HG03025 (cell line): ENCODE data around the gene TMEM52B.
"Not testable (repeated sequence)": the region's sequence is repeated elsewhere in the genome, so short reads cannot be mapped to it uniquely, and the experiment has no call there.

Experiments
- ATAC-seq: cut with Tn5 transposase; IDR thresholded peaks from one replicate; pipeline ENCODE4 v1.9.1; 2021; ENCODE audit warnings: mild to moderate bottlenecking, moderate library complexity; ENCODE audit not compliant: unreplicated experiment, low FRiP score

Gene TMEM52B

GRCh38 chr12:10211101-10211939 is 32.5 kb downstream of the TMEM52B start:
- ATAC-seq, result no peak

- ATAC-seq, result peak; percentile 57
Observed at GRCh38 chr12:10211940-10212738, 33.3 kb downstream of the TMEM52B start.

GRCh38 chr12:10212739-10213131 is 33.9 kb downstream of the TMEM52B start, which contains the start of gene GABARAPL1:
Gene GABARAPL1, plus strand, starts transcription at chr12:10212877. Its CDS starts 253 bp downstream, at chr12:10213130.
- ATAC-seq, result peak; percentile 63

- ATAC-seq, result no peak
Observed at GRCh38 chr12:10213168-10214135, 34.6 kb downstream of the TMEM52B start.

GRCh38 chr12:10214136-10214894 is 35.5 kb downstream of the TMEM52B start:
- no peak for ATAC-seq

GRCh38 chr12:10214895-10215267 is 36.0 kb downstream of the TMEM52B start:
- ATAC-seq, result no peak

- no peak for ATAC-seq
Observed at GRCh38 chr12:10215436-10215835, 36.6 kb downstream of the TMEM52B start.

- ATAC-seq, result not testable (repeated sequence)
Observed at GRCh38 chr12:10215946-10216345, 37.1 kb downstream of the TMEM52B start.

- no peak for ATAC-seq
Observed at GRCh38 chr12:10218021-10218420, 39.2 kb downstream of the TMEM52B start.

GRCh38 chr12:10220398-10221077 is 41.7 kb downstream of the TMEM52B start:
- ATAC-seq, result no peak

GRCh38 chr12:10221846-10222245 is 43.0 kb downstream of the TMEM52B start:
- no peak for ATAC-seq

- ATAC-seq, result no peak
Observed at GRCh38 chr12:10223208-10223607, 44.4 kb downstream of the TMEM52B start.

GRCh38 chr12:10225426-10225825 is 46.6 kb downstream of the TMEM52B start:
- not testable (repeated sequence) for ATAC-seq

GRCh38 chr12:10226086-10226485 is 47.3 kb downstream of the TMEM52B start:
- no peak for ATAC-seq

GRCh38 chr12:10226731-10227130 is 47.9 kb downstream of the TMEM52B start:
- no peak for ATAC-seq

- ATAC-seq, result no peak
Observed at GRCh38 chr12:10227648-10228047, 48.8 kb downstream of the TMEM52B start.

- ATAC-seq, result no peak
Observed at GRCh38 chr12:10234562-10234961, 55.7 kb downstream of the TMEM52B start.

- no peak for ATAC-seq
Observed at GRCh38 chr12:10235761-10236631, 57.2 kb downstream of the TMEM52B start.
